Measurements from ENCODE around the gene TPD52L1. TPM values are rescaled to one million over a fixed set of nuclear protein-coding genes. Genes with fewer than 3 reads are reported as not detected.

The TPD52L1 gene
- total and polyA plus RNA-seq, 3 donors from 2014 or later: 20.6 to 22.5 (median 22.1) TPM

DNA sequence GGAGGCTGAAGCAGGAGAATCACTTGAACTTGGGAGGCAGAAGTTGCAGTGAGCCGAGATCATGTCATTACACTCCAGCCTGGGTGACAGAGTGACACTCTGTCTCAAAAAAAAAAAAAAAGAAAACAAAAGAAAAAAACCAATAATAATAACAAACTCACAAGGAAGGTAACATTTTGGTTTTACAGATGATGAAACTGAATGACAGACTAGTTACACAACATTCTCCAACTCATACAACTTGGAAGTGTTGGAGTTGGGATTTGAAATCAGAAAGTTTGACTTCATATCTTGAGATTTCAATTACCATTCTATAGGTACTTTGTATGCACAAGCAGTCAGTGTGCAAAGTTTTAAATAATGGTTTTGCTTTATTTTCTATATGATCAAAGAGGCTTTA is 10.2 kb downstream of the TPD52L1 start:
- no peak overlapping the region for H3K4me3 ChIP-seq
- H3K4me1 ChIP-seq: no peaks in the 10 kb centered on the region
- intact Hi-C loops (cut with DNase I; ENCODE audit: low total_unique reads): no loop called here
- no peaks in the 10 kb centered on the region for H3K36me3 ChIP-seq (ENCODE audit: low read depth, missing control alignments)
- WGBS, 2 donors: 91 to 92% methylated on average over 1 of the region's 1 CpG
- no peaks in the 10 kb centered on the region for H3K9me3 ChIP-seq
- no peaks in the 10 kb centered on the region for H3K27me3 ChIP-seq
- H3K27ac ChIP-seq: no peak overlapping the region
- no peak for DNase-seq
- TF ChIP-seq POLR2A (IDR thresholded peaks at IDR 0.05): no peak
- TF ChIP-seq, protein P1, sequence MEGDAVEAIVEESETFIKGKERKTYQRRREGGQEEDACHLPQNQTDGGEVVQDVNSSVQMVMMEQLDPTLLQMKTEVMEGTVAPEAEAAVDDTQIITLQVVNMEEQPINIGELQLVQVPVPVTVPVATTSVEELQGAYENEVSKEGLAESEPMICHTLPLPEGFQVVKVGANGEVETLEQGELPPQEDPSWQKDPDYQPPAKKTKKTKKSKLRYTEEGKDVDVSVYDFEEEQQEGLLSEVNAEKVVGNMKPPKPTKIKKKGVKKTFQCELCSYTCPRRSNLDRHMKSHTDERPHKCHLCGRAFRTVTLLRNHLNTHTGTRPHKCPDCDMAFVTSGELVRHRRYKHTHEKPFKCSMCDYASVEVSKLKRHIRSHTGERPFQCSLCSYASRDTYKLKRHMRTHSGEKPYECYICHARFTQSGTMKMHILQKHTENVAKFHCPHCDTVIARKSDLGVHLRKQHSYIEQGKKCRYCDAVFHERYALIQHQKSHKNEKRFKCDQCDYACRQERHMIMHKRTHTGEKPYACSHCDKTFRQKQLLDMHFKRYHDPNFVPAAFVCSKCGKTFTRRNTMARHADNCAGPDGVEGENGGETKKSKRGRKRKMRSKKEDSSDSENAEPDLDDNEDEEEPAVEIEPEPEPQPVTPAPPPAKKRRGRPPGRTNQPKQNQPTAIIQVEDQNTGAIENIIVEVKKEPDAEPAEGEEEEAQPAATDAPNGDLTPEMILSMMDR (IDR thresholded peaks at IDR 0.05): no peak

DNA sequence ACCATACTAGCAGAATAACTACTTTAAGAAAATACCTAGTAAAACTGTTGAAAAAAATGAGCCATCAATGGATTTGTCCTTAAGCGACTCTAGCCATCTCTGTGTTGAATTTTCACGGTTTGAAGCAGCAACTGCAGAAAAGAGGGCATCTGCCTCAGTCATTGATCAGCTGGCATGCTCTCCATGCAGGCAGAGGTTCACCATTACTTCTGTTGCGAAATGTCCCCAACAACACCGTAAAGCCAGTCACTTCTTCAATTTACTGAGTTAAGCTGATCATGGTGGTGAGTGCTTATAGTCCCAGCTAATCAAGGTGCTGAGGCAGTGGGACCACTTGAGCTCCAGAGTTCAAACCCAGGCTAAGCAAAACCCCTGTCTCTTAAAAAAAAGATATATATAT is 11.1 kb downstream of the TPD52L1 start:
- Histone ChIP-seq H3K27ac (no peak overlapping the region), H3K9me3 (no peaks in the 10 kb centered on the region), H3K4me1 (no peaks in the 10 kb centered on the region), H3K36me3 (ENCODE audit: low read depth, missing control alignments) (no peaks in the 10 kb centered on the region), H3K27me3 (no peaks in the 10 kb centered on the region), H3K4me3 (no peak overlapping the region)
- no peak for DNase-seq
- TF ChIP-seq, protein P1 (IDR thresholded peaks at IDR 0.05): no peak
- no peak for TF ChIP-seq POLR2A (IDR thresholded peaks at IDR 0.05)
- 79 to 95% methylated on average over 4 of the region's 4 CpGs for whole genome bisulfite sequencing, 2 donors
- intact Hi-C loops (cut with DNase I; ENCODE audit: low total_unique reads): no loop called here

DNA sequence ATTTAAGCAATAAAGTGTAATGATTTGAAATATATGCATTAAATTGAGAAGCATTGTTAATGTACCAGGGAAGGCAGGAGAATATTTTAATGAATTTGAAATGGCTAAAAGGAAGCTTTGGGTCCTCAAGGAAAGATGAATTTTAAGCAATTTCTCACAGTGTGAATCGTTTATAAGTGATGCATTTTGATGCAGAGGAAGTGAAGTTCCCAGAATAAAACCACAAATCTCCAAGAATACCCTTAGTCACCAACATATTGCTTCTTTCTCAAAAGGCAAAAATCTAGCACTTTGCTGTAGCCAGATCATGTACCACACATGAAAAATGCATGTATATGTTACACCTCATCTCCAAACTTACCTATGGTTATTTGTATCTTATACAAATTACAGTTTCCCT is 11.7 kb downstream of the TPD52L1 start:
- 49 to 57% methylated on average over 1 of the region's 1 CpG for WGBS, 2 donors
- no peak overlapping the region for H3K4me3 ChIP-seq
- DNase-seq: no peak

DNA sequence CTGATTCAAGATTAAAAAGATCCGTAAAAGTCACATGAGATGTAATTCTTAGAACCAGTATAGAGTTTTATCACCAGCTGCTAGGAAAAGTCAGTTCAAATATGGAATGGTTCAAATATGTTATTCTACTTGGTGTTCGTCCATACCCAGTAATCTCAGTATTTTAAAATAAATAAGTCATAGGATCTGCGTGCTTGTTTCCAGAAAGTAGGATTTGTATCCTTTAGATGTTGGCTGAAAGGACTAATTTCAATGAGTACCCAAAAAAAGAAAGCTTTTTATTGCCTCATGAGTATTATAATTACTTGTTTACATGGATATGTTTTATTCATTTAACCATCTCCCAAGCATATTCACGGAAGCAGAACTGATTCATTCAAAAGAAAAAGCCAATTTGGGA is 12.2 kb downstream of the TPD52L1 start:
- DNase-seq: no peak
- intact Hi-C loops (cut with DNase I; ENCODE audit: low total_unique reads): no loop called here
- 56 to 69% methylated on average over 4 of the region's 4 CpGs for WGBS, 2 donors
- H3K9me3 ChIP-seq: no peaks in the 10 kb centered on the region
- H3K4me1 ChIP-seq: no peaks in the 10 kb centered on the region
- H3K36me3 ChIP-seq (ENCODE audit: low read depth, missing control alignments): no peaks in the 10 kb centered on the region
- no peak overlapping the region for H3K27ac ChIP-seq
- H3K4me3 ChIP-seq: no peak overlapping the region
- TF ChIP-seq, protein P1 (IDR thresholded peaks at IDR 0.05): no peak
- no peak for TF ChIP-seq POLR2A (IDR thresholded peaks at IDR 0.05)
- H3K27me3 ChIP-seq: no peaks in the 10 kb centered on the region

More for the DNA sequence above, 11.7 kb downstream of the TPD52L1 start:
- TF ChIP-seq POLR2A (IDR thresholded peaks at IDR 0.05): no peak
- TF ChIP-seq, protein P1 (IDR thresholded peaks at IDR 0.05): no peak
- Histone ChIP-seq H3K27ac (no peak overlapping the region), H3K27me3 (no peaks in the 10 kb centered on the region), H3K9me3 (no peaks in the 10 kb centered on the region), H3K4me1 (no peaks in the 10 kb centered on the region), H3K36me3 (ENCODE audit: low read depth, missing control alignments) (no peaks in the 10 kb centered on the region)
- intact Hi-C loops (cut with DNase I; ENCODE audit: low total_unique reads): no loop called here

DNA sequence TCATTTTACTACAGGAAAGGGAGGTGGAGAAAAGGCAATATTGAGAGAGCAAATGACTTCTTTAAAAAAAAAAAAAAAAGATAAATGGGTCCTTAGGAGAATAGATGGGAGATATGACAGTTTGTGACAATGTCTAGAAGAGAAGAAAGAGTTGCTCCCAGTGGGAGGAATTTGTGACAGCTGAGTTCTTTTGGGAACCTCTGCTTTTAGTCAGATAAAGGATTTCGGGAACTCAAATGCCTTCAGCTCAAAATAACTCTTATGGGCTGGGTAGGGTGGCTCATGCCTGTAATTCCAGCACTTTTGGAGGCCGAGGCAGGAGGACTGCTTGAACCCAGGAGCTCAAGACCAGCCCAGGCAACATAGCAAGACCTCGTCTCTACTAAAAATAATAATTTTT is 13.1 kb downstream of the TPD52L1 start:
- WGBS, 2 donors: 83 to 92% methylated on average over 3 of the region's 3 CpGs
- Histone ChIP-seq H3K27ac (no peak overlapping the region), H3K36me3 (ENCODE audit: low read depth, missing control alignments) (no peaks in the 10 kb centered on the region), H3K4me3 (no peak overlapping the region), H3K4me1 (no peaks in the 10 kb centered on the region), H3K27me3 (no peaks in the 10 kb centered on the region), H3K9me3 (no peaks in the 10 kb centered on the region)
- DNase-seq: no peak
- TF ChIP-seq, protein P1 (IDR thresholded peaks at IDR 0.05): no peak
- TF ChIP-seq POLR2A (IDR thresholded peaks at IDR 0.05): no peak
- intact Hi-C loops (cut with DNase I; ENCODE audit: low total_unique reads): no loop called here

All from testis (tissue), 3 donors.